ENCODE results near the gene DNAJC8. TPM values are rescaled to one million over a fixed set of nuclear protein-coding genes. Genes with fewer than 3 reads are reported as not detected.

Gene DNAJC8
- total and polyA plus RNA-seq, 2 of the 4 experiments (the other 2 are of a cell fraction), result 53.6 to 81.0 TPM

- WGBS, 2 experiments (ENCODE audit: extremely low coverage in 2 of 2, insufficient read length in 1 of 2), result 100% methylated on average over 2 of the region's 7 CpGs; no CpG with 5 or more reads in 1 of the 2 experiments
- BruUV-seq (replicated peaks), result no TSS peak
- in situ Hi-C loops (cut with MboI; ENCODE audit: low sequenced_read_pairs), result no loop called here
- POLR2A ChIA-PET (ENCODE audit: unreplicated experiment), result interaction anchor here (0.6 kb wide), 2 partner anchors 13 to 227 kb away, joined by 3 to 8 read pairs; no protein-coding TSS in a partner anchor
- H3K4ac ChIP-seq (ENCODE audit: low read depth, low read length), result no peak overlapping the region
- ATAC-seq (ENCODE audit: low read depth) (no peak), DNase-seq (no peak)
- peaks cover 70% of the 10 kb centered on the region for H3K36me3 ChIP-seq (ENCODE audit: control insufficient read depth, insufficient read depth, low read length)
- peaks cover 11% of the 10 kb centered on the region; the same call in 1 of the 2 replicates for H3K9me1 ChIP-seq (ENCODE audit: insufficient read depth, low read length)
- H3K23ac ChIP-seq (ENCODE audit: low read depth, low read length), result no peak overlapping the region
- H4K8ac ChIP-seq (ENCODE audit: low read depth in 2 of 2, low read length in 2 of 2), result no peak overlapping the region
- no peak overlapping the region for H2AK9ac ChIP-seq (replicated peaks; ENCODE audit: low read depth, low read length, poor library complexity)
- no peak overlapping the region for H2AFZ ChIP-seq (replicated peaks; ENCODE audit: low read length, poor library complexity)
- H3K4me3 ChIP-seq (ENCODE audit: insufficient read depth, low read depth, low read length), result no peak overlapping the region
- TF ChIP-seq, protein P1, sequence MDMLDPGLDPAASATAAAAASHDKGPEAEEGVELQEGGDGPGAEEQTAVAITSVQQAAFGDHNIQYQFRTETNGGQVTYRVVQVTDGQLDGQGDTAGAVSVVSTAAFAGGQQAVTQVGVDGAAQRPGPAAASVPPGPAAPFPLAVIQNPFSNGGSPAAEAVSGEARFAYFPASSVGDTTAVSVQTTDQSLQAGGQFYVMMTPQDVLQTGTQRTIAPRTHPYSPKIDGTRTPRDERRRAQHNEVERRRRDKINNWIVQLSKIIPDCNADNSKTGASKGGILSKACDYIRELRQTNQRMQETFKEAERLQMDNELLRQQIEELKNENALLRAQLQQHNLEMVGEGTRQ (IDR thresholded peaks at IDR 0.05; ENCODE audit: low read depth, low read length), result no peak
- no peak for TF ChIP-seq ELK1 (IDR thresholded peaks at IDR 0.05; ENCODE audit: borderline replicate concordance, low read depth, low read length)
- no peak overlapping the region for H3K9ac ChIP-seq (ENCODE audit: low read depth, low read length)
- H4K91ac ChIP-seq (ENCODE audit: insufficient read depth, low read depth, low read length), result no peak overlapping the region
- H3K14ac ChIP-seq (replicated peaks; ENCODE audit: low read depth, low read length), result no peak overlapping the region
- dilution Hi-C loops (cut with HindIII; ENCODE audit: low sequenced_read_pairs, unreplicated experiment), result no loop called here
- peaks cover 20 to 64% of the 10 kb centered on the region in 2 experiments for H3K79me1 ChIP-seq (ENCODE audit: low read depth in 1 of 2, low read length in 2 of 2)
- H2BK20ac ChIP-seq (ENCODE audit: low read depth, low read length), result no peak overlapping the region
- no peak overlapping the region for H3K27ac ChIP-seq (ENCODE audit: insufficient read depth, low read length)
- no peak overlapping the region for H3K56ac ChIP-seq (ENCODE audit: extremely low read depth, insufficient read depth, low read length)
- H2BK120ac ChIP-seq (ENCODE audit: low read depth, low read length), result no peak overlapping the region
- H3K18ac ChIP-seq (ENCODE audit: low read depth, low read length), result no peak overlapping the region
- CTCF ChIA-PET, result no interaction called here
- H3K4me1 ChIP-seq (ENCODE audit: control insufficient read depth, insufficient read depth, low read length), result no peaks in the 10 kb centered on the region
- no peak overlapping the region for H3K4me2 ChIP-seq (ENCODE audit: low read depth, low read length)
- H4K20me1 ChIP-seq (ENCODE audit: insufficient read depth, low read length), result peaks cover 47% of the 10 kb centered on the region
- H4K5ac ChIP-seq (ENCODE audit: low read depth, low read length), result no peak overlapping the region
- intact Hi-C loops (cut with micrococcal nuclease), result no loop called here
- H2AK5ac ChIP-seq (ENCODE audit: low read depth, low read length), result no peak overlapping the region
- no peak overlapping the region for H2BK5ac ChIP-seq (ENCODE audit: low read depth, low read length, poor library complexity, severe bottlenecking)
- H3K9me3 ChIP-seq (ENCODE audit: control insufficient read depth, insufficient read depth, low read length), result no peaks in the 10 kb centered on the region
- H2BK15ac ChIP-seq (ENCODE audit: low read depth, low read length), result no peak overlapping the region
- H3K27me3 ChIP-seq (ENCODE audit: control insufficient read depth, insufficient read depth, low read length), result no peaks in the 10 kb centered on the region
Observed at GRCh38 chr1:28279721-28280120, 46.9 kb upstream of the DNAJC8 start.
